ENCODE data around the gene GPC6. TPM values are rescaled to one million over a fixed set of nuclear protein-coding genes. Genes with fewer than 3 reads are reported as not detected.
A peak's percentile ranks its signal among the peaks of the same experiment; 100 is the strongest.

Gene GPC6
- total and polyA plus RNA-seq, 2 experiments from 2014 or later, result 26.0 to 92.8 TPM

DNA sequence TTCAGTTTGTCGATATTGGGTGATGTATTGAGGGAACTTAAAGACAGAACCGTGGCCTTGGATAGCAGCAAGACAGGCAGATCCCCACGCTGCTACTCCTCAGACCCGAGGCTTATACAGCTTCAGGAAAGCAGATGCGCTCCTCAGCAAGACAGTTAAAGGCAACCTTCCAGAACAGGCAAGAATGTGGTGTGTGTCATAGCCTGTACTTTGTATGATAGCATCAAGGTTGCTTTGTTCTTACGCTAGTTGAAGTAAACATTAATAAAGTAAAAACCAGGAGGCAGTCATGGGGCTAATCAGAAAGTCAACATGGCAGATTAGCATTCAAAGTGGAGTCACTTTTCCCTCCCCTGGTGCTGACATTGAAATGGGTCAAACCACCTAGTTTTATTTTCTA is 779.7 kb downstream of the GPC6 start:
- H3K4me3 ChIP-seq, result no peak overlapping the region
- H2AFZ ChIP-seq, result no peak overlapping the region
- H3K9me2 ChIP-seq (replicated peaks; ENCODE audit: insufficient read depth), result no peaks in the 10 kb centered on the region
- H4K20me1 ChIP-seq (ENCODE audit: insufficient read depth, poor library complexity, severe bottlenecking), result no peaks in the 10 kb centered on the region
- no peaks in the 10 kb centered on the region for H3K9me3 ChIP-seq (ENCODE audit: low read depth)
- TF ChIP-seq EZH2phosphoT487 (IDR thresholded peaks at IDR 0.05; ENCODE audit: low read depth, severe bottlenecking, unreplicated experiment), result no peak
- TF ChIP-seq, protein P1, sequence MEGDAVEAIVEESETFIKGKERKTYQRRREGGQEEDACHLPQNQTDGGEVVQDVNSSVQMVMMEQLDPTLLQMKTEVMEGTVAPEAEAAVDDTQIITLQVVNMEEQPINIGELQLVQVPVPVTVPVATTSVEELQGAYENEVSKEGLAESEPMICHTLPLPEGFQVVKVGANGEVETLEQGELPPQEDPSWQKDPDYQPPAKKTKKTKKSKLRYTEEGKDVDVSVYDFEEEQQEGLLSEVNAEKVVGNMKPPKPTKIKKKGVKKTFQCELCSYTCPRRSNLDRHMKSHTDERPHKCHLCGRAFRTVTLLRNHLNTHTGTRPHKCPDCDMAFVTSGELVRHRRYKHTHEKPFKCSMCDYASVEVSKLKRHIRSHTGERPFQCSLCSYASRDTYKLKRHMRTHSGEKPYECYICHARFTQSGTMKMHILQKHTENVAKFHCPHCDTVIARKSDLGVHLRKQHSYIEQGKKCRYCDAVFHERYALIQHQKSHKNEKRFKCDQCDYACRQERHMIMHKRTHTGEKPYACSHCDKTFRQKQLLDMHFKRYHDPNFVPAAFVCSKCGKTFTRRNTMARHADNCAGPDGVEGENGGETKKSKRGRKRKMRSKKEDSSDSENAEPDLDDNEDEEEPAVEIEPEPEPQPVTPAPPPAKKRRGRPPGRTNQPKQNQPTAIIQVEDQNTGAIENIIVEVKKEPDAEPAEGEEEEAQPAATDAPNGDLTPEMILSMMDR (IDR thresholded peaks at IDR 0.05; ENCODE audit: poor library complexity), result no peak
- TF ChIP-seq EZH2 (IDR thresholded peaks at IDR 0.05; ENCODE audit: borderline replicate concordance), result no peak
- H3K36me3 ChIP-seq (replicated peaks; ENCODE audit: insufficient read depth, low read depth), result no peaks in the 10 kb centered on the region
- 34% methylated on average over 6 of the region's 6 CpGs for WGBS (ENCODE audit: low lambda C conversion rate, missing lambda C conversion rate)
- H3K79me2 ChIP-seq, result no peaks in the 10 kb centered on the region
- peaks cover 11% of the 10 kb centered on the region for H3K4me1 ChIP-seq (ENCODE audit: insufficient read depth)
- peak overlapping the region; percentile 6 for H3K4me2 ChIP-seq
- peak; percentile 28 for DNase-seq (ENCODE audit: low spot score)
- peak overlapping the region; percentile 6 for H3K27ac ChIP-seq
- no peaks in the 10 kb centered on the region for H3K27me3 ChIP-seq

DNA sequence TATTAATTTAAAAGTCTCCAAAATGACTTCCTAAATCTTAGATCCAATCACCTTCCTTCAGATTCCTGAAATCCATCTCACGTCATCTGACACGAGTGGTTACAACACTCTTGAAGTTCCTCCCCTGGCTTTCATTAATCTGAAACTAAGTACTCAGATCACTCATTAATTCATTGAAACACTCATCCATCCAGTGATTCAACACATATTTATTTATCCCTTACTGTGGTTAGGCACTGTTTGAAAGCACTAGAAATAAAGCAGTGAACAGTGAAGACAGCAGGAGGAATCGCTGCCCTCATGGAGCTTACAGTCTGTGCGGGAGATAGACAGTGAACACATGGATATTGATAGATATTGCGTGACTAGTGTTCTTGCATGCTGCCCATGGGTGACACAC is 780.5 kb downstream of the GPC6 start:
- Histone ChIP-seq H3K27me3 (no peaks in the 10 kb centered on the region), H2AFZ (no peak overlapping the region), H3K4me1 (ENCODE audit: insufficient read depth) (peaks cover 17% of the 10 kb centered on the region), H3K27ac (no peak overlapping the region), H3K9me3 (ENCODE audit: low read depth) (no peaks in the 10 kb centered on the region), H3K36me3 (replicated peaks; ENCODE audit: insufficient read depth, low read depth) (no peaks in the 10 kb centered on the region), H3K4me2 (no peak overlapping the region), H3K9me2 (replicated peaks; ENCODE audit: insufficient read depth) (no peaks in the 10 kb centered on the region), H4K20me1 (ENCODE audit: insufficient read depth, poor library complexity, severe bottlenecking) (no peaks in the 10 kb centered on the region), H3K4me3 (no peak overlapping the region), H3K79me2 (no peaks in the 10 kb centered on the region)
- DNase-seq (ENCODE audit: low spot score), result no peak
- WGBS (ENCODE audit: low lambda C conversion rate, missing lambda C conversion rate), result 98% methylated on average over 5 of the region's 5 CpGs
- TF ChIP-seq EZH2 (IDR thresholded peaks at IDR 0.05; ENCODE audit: borderline replicate concordance) (no peak), EZH2phosphoT487 (IDR thresholded peaks at IDR 0.05; ENCODE audit: low read depth, severe bottlenecking, unreplicated experiment) (no peak)
- TF ChIP-seq, protein P1 (IDR thresholded peaks at IDR 0.05; ENCODE audit: poor library complexity), result no peak

DNA sequence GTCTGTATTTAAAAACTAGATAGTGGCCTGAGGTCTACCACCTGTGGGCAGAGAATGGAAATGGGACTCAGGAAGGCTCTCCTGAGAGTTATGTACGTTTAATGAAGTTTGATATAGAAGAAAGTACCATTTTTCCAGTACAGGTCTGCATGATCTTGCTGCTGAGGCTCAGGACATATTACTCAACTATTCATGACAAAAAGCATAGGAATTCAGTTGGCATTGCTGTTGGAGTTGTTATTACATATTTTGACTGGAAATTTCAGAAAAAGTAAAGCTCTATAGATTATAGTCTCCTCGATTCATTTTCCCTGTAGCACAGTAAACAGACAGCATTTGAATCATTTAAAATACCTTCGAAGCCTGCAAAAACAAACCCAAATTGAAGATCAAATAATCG is 783.1 kb downstream of the GPC6 start:
- no peak for DNase-seq (ENCODE audit: low spot score)
- Histone ChIP-seq H3K79me2 (peaks cover 3% of the 10 kb centered on the region), H3K9me3 (ENCODE audit: low read depth) (no peaks in the 10 kb centered on the region), H3K4me2 (no peak overlapping the region), H3K27ac (no peak overlapping the region), H3K4me3 (no peak overlapping the region), H2AFZ (no peak overlapping the region), H3K4me1 (ENCODE audit: insufficient read depth) (peaks cover 13% of the 10 kb centered on the region), H3K9me2 (replicated peaks; ENCODE audit: insufficient read depth) (no peaks in the 10 kb centered on the region), H4K20me1 (ENCODE audit: insufficient read depth, poor library complexity, severe bottlenecking) (no peaks in the 10 kb centered on the region), H3K36me3 (replicated peaks; ENCODE audit: insufficient read depth, low read depth) (no peaks in the 10 kb centered on the region), H3K27me3 (no peaks in the 10 kb centered on the region)
- 61% methylated on average over 4 of the region's 4 CpGs for WGBS (ENCODE audit: low lambda C conversion rate, missing lambda C conversion rate)
- TF ChIP-seq, protein P1 (IDR thresholded peaks at IDR 0.05; ENCODE audit: poor library complexity), result no peak
- TF ChIP-seq EZH2phosphoT487 (IDR thresholded peaks at IDR 0.05; ENCODE audit: low read depth, severe bottlenecking, unreplicated experiment) (no peak), EZH2 (IDR thresholded peaks at IDR 0.05; ENCODE audit: borderline replicate concordance) (no peak)

DNA sequence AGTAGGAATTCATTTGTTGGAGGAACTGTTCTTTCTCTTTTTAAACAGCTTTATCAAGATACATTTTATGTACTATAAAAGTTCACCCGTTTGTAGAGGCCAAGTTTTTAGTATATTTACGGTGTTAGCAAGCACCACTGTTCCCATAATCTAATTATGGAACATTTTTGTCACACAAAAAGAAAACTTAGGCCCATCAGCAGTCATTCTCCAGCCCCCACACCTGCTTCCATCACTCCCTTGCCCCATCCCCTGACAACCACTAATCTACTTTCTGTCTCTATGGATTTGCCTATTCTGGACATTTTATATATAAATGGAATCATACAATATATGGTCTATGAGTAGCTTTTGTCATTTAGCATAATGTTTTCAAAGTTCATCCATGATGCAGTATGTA is 787.9 kb downstream of the GPC6 start:
- 79% methylated on average over 2 of the region's 2 CpGs for WGBS (ENCODE audit: low lambda C conversion rate, missing lambda C conversion rate)
- Histone ChIP-seq H3K9me2 (replicated peaks; ENCODE audit: insufficient read depth) (no peaks in the 10 kb centered on the region), H3K27ac (no peak overlapping the region), H3K27me3 (no peaks in the 10 kb centered on the region), H3K4me3 (no peak overlapping the region), H3K4me2 (no peak overlapping the region), H4K20me1 (ENCODE audit: insufficient read depth, poor library complexity, severe bottlenecking) (no peaks in the 10 kb centered on the region), H3K9me3 (ENCODE audit: low read depth) (no peaks in the 10 kb centered on the region), H3K4me1 (ENCODE audit: insufficient read depth) (peaks cover 7% of the 10 kb centered on the region), H3K79me2 (peaks cover 5% of the 10 kb centered on the region), H3K36me3 (replicated peaks; ENCODE audit: insufficient read depth, low read depth) (no peaks in the 10 kb centered on the region), H2AFZ (no peak overlapping the region)
- TF ChIP-seq EZH2phosphoT487 (IDR thresholded peaks at IDR 0.05; ENCODE audit: low read depth, severe bottlenecking, unreplicated experiment), result no peak
- no peak for TF ChIP-seq EZH2 (IDR thresholded peaks at IDR 0.05; ENCODE audit: borderline replicate concordance)
- TF ChIP-seq, protein P1 (IDR thresholded peaks at IDR 0.05; ENCODE audit: poor library complexity), result no peak
- DNase-seq (ENCODE audit: low spot score), result no peak
